ENCODE measurements around the gene ASB10. TPM values are rescaled to one million over a fixed set of nuclear protein-coding genes. Genes with fewer than 3 reads are reported as not detected.

ASB10 gene
- total and polyA plus RNA-seq, 2 of the 8 experiments (the other 6 are each of a cell fraction or from before 2014, with no cell fraction given) = not detected

GRCh38 chr7:151229249-151229648 lies 42.2 kb upstream of the ASB10 start (continued):
- TF ChIP-seq BCL11A (IDR thresholded peaks at IDR 0.05; ENCODE audit: low read depth in 2 of 2, low read length in 2 of 2) = no peak
